GM18511 (cell line): ENCODE measurements around the gene C2orf92.
A peak's percentile ranks its signal among the peaks of the same experiment; 100 is the strongest.

Experiments used
- ATAC-seq: cut with Tn5 transposase; IDR thresholded peaks from one replicate; pipeline ENCODE4 v1.9.1; 2021; ENCODE audit warnings: mild to moderate bottlenecking, moderate library complexity; ENCODE audit not compliant: unreplicated experiment

C2orf92 gene

DNA sequence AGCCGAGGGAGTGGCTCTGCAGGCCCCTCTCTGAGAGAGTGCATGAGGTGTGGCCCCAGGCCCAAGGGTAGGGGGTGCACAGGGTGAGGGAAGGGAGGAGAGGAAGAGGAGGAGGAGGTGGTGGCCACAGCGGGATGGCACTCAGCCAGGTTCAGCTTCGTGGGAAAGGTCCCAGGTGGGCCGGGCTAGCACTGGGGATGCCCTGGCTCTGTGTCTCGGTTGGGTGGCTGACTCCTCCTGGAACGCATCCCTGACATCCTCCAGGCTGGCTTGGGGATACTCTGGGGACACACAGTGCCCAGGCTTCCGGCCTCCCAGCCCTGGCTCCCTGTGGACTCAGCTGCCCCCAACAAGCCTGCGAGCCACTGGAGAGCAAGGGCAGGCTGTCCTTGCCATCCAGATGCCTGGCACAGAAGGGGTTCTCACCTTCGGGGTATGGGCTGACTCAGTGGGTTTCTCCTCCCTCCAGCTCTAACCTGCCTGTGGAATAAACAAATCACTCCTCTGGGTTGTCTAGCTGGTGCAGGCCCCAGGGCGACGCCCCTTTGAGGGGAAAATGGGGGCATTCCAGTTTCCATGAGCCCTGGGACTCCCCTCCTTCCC lies 43.3 kb downstream of the C2orf92 start:
- ATAC-seq = no peak

DNA sequence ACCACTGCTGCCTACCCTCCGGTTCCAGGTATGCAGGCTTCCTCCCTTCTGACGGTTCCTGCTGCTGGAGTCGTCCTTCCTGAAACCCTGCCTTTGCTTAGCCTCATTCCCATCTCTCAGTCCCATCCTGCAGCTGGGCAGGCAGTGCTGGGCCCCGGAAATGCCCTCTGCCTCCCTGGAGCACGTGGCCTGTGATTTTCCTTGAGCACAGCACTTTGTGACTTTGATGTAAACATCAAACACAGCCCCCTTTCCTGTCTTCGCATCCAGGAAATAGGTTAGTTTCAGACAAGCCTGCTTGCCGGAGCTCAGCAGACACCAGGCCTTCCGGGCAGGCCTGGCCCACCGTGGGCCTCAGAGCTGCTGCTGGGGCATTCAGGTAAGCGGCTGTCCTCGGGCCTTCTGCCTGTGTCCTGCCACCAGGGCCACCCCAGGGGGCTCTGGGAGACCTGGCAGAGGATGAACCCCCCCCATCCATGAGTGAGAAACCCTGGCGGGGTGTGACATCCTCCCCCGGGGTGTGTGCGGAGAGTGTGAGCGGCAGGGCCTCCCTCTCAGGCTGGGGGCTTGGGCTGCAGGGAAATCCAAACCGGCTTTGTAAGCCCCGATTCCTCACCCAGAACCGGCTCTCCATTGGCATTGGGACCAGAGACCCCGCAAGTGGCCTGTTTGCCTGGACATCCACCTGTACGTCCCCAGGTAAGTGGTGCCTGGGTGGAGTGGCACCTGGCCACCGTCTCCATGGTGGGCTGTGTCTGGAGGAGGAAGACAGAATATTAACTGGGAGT lies 44.0 kb downstream of the C2orf92 start, which contains the start of gene ZAP70:
TSS of gene ZAP70 (plus strand) at position 281 of the 788 bp plus-strand sequence. CDS start 10,461 bp downstream, outside the sequence.
- no peak for ATAC-seq

DNA sequence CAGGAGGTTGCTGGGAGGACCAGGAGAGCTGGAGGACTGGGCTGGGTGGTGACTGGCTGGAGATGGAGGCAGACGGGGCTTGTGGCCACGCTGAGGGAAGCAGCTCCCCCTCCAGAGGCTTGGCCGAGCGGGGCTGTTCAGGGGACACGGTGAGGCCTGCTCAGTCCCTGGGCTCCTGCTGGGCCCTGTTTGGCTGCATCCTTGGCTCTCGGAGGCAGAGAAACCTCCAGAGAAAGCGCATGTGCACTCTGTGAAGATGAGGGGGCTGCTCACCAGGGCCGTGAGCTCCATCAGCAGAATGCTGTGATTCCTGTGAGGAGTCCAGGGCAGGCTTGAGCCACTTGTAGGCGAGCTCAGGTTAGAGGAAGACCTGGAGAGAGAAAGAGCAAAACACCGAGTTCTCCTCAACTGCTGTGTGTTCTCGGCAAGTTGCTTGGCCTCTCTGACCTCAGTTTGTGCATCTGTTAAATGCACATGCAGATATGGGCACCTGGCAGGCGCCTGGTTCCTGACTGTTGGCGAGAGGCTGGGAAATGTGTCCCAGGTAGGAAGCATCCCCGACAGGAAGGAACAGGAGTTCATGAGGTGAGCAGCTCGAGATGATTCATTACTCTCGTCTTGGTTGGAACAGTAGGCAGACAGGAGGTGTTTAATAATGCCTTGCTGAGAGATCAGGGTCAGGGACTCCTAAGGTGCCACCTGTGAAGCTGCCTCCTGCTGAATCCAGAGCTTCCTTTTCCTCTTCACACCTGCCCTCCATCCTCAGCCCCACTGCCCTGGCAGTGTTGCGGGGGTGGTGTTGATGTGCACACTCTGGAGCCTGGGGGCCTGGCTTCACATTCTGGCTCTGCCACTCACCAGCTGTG lies 44.8 kb downstream of the C2orf92 start:
- no peak for ATAC-seq

DNA sequence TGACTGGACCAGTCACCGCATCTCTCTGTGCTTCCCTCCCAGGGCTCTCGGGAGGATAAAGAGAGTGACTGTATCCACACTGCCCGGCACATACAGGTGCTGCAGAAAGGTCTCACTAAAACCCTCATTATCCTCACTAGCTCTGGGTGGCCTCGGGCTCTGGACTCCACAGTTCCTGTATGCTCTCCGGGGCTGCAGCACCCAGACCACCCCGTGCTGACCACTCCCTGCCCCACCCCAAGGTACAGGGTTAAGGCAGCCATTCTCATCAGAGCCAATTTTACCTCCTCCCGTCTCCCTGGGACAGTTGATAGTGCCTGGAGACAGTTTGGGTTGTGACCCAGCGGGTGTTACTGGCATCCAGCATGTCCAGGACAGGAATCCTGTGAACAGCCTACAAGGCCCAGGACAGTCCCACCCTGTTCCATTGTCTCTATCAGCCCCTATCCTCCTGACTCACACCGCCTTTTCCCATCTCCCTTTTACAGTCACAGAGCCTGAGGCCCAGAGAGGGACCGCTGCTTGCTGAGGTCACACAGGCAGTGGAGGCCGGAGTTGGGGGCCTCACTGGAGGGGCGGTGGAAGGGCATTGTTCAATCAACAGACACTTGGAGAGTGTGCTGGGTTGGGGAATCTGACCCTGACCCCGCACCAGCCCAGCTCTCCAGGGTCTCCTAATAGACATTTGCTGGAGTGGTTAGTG lies 45.6 kb downstream of the C2orf92 start:
- no peak for ATAC-seq

DNA sequence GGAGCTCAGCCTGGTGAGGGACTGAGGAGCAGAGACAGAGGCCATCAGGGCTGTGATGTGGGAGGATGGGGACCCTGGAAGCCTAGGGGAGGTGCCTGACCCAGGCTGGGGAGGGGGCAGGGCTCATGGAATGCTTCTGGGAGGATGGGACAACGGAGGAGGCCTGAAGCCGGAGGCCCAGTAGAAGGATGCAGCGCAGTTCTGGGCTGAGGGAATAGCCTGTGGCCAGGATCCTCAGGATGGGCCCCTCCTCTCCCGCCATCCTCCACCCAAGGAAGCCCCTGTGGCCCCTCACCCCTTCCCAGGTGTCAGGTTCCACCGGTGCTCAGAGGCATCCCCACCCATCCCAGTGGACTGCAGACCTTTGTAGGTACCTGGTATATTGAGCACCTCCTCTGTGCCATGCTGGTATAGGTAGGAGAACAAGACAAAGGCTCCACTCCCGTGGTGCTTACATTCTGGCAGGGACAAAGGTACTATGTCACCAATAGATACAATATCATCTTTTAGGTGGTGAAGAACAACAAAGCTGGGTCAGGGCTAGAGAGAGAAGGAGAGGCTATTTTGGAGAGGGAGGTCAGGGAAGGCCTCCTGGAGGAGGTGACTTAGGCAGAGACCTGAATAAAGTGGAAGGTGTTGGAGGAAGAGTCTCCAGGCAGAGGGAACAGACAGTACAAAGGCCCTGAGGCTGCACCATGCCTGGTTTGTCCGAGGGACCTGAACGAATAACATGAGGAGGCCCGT lies 46.6 kb downstream of the C2orf92 start:
- no peak for ATAC-seq

DNA sequence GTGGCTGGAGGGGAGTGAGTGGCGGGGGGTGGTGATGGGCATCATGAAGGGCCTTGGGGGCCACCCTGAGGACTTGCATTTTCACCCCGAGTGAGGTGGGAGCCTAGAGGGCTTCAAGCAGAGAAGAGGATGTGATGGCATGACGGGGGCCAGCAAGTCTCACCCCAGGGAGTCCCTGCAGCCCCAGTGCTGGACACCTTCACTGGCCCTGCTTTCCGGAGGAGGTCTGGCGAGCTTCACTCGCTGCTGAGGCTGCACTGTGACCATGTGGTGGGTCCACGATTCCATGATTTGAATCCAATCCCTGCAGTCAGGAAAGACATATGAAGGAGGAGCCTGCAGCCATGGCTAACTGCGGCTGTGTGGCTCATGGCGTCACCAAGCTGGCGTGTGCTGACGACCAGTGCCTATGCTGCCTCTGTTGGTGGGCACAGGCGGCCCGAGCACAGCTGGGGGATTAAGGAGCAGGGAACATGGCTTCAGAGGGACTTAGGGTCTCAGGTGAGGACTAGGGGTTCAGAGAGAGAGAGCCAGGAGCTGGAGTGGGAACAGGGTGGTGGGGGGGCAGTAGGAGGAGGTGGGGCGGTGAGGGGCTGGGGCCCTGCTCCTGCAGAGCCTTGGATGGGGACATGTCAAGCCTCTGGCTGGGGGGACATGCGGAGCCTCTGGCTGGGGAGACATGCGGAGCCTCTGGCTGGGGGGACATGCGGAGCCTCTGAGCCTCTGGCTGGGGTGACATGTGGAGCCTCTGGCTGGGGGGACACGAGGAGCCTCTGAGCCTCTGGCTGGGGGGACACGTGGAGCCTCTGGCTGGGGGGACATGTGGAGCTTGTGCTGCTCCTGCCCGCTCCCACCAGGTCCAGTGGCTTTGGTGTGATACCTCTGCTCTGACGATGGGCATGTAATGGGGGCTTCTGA lies 47.4 kb downstream of the C2orf92 start:
- ATAC-seq = no peak

DNA sequence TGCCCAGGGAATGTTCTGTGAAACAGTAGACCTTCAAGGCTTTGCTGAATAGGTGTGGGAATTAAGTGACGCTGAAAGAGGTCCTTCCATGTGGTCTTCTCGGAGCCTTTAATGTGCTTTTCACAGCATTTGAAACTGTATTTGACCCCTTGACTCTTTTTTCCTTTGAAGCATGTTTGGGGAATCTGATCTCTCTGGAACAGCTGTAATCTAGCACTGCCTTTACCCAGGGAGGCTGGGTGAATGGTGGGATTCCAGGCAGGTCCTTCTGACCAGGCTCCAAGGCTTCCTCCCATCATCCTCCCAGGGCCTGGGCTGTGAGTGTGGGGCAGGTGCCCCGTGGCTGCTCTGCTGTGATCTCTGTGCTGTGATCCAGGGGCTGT lies 48.1 kb downstream of the C2orf92 start:
- no peak for ATAC-seq

DNA sequence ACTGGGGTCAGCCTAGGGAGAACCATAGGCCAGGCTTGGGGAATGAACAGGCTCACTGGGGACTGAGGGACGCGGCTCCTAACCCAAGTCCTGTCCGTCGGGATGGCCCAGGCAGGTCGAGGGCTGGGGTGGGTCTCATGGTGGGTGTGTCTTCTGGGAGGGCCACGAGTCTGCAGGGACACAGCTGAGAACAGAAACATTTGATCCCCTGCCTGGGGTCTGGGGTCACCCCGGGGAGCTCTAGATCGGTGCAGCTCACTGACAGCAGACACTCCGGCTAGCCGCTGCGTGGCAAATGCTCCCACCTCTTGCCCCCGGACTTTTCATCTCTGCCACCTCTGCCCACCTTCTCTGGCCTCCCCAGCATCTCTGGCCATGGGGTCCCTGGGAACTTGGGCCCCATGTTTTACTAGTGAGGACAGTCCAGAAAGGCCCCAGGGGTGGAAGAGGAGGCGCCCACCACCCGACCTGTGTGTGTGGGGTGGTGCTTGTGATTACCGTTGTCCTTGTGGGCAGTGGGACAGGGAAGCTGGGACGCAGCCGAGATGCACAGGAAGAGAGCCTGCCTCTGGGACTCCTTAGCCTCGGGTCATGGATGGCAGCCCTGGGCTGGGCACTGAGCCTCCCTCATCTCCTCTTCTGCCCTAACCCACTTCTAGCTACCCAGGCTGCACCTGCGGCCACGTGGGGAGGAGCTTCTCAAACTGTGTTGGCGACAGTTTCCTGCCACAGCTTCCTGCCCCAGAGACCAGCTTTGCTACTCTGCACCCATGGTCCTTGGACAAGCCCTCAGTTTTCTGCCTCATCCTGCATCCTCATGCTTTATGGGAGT lies 48.8 kb downstream of the C2orf92 start:
- ATAC-seq = peak; percentile 75

DNA sequence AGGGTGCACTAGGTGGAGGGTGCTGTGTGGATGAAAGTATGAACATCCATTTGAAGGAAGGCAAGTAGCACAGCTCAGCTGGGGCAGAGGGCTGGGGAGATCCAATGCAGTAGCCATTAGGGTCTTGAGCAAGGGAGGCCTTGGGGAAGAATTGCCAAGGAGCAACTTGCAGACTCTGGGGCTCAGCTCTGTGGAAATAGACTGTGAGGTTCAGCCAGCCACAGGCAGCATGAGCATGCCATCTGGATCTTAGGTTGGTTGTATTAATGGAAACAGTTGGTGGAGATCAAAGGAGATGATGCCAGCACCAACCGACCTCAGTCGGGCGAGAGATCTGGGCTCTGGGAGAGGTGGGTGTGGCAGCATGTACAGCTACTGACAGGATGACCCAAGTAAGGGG lies 49.4 kb downstream of the C2orf92 start:
- ATAC-seq = peak; percentile 30

DNA sequence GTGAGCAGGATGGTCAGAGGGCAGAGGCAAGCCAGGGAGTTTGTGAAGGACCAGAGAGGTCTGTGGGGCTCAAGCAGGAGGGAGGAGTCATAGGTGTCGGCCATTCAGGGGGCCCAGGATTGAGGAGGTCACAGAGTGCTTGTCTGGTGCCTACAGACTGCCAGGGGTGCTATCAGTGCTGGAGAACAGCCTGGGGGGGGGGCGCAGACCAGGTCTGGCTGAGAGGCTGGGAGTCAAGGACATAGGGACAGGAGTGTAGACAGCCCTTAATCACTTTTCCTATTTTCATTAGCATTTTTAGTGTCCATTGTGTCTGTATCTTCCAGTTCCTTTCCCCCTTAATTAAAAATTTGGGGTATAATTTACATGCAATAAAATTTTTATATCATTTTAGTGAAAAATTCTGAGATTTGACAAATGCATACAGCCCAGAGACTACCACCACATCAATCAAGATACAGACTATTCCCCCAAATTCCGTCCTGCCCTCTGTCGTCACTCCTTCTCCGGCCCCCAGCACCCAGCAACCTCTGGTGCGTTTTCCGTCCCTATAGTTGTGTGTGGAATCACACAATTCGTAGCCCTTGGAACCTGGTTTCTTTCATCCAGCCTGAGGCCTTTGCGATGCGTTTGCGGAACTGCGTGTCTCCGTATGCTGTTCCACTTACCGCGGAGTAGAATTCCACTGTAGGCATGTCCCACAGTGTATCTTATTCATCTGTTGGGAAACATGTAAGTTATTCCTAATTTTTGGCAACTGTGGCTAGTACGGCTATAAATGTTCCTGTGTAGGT lies 50.0 kb downstream of the C2orf92 start:
- no peak for ATAC-seq

DNA sequence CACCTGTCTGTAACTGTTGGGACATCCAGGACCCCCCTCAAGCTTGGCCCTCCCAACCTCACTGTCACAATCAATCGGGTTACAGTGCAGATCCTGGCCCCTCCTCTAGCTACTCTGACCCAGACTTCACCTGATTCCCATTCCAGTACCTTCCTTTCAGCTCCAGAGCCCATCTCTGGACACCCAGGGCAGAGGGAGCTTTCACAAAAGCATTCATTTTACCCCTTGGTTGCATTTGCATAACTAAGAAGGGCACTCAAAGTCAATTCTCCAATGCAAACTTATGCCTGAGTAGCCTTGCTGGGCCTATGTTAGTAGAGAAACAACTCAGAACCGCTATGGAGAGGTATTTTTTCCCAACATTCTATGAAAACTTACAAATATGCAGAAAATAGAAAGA lies 51.2 kb downstream of the C2orf92 start:
- ATAC-seq = no peak

DNA sequence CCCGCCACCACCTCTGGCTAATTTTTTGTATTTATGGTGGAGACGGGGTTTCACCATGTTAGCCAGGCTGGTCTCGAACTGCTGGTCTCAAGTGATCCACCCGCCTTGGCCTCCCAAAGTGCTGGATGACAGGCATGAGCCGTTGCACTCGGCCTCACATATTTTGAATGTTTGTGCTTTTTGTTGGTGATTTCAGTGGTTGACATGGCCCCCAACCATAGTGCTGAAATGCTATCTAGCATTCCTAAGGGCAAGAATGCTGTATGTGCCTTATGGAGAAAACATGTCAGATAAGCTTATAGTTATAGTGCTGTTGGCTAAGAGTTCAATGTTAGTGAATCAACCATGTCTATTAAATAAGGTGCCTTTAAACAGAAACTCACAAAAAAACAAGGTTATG lies 52.7 kb downstream of the C2orf92 start:
- ATAC-seq = no peak

DNA sequence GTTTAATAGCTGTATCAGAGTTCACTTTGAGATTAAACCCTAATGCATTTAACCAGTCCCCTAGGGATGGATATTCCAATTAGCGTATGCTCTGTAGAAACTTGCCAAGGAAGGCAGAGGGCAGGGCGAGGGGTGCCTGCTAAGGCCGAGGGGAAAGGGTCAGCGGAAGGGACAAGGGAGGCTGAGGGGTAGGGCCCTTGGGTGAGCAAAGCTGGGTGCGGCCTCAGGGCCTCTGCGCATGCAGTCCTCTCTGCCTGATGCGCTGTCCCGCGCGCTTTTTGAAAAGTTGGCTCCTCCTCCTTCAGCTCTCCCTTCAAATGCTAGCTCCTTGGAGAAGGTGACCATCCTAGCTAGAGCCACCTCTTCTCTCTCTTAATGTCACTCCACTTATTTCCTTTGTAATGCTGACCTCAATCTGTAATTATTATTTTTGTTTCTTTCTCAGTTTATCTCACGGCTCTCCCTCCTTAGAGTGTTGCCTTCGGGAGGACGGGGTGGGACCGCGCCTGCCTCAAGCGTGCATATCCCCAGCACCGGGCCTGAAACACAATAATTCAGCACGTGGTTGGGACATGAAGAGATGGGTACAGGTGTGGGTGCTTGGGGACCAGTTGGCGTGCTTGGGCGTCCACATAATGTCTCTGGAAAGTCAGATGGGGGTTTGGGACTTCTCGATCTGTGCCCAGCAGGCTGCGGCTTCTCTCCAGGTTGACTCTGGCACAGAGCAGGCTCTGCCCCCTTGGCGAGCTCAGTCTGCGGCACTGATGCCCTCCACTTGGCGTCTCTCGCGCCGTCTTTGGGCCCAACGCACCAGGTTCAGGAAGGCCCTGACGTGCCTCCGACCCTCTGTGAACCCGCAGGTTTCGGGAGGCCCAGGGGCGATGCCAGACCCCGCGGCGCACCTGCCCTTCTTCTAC lies 53.9 kb downstream of the C2orf92 start:
- no peak for ATAC-seq

DNA sequence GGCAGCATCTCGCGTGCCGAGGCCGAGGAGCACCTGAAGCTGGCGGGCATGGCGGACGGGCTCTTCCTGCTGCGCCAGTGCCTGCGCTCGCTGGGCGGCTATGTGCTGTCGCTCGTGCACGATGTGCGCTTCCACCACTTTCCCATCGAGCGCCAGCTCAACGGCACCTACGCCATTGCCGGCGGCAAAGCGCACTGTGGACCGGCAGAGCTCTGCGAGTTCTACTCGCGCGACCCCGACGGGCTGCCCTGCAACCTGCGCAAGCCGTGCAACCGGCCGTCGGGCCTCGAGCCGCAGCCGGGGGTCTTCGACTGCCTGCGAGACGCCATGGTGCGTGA lies 54.5 kb downstream of the C2orf92 start:
- ATAC-seq = no peak

DNA sequence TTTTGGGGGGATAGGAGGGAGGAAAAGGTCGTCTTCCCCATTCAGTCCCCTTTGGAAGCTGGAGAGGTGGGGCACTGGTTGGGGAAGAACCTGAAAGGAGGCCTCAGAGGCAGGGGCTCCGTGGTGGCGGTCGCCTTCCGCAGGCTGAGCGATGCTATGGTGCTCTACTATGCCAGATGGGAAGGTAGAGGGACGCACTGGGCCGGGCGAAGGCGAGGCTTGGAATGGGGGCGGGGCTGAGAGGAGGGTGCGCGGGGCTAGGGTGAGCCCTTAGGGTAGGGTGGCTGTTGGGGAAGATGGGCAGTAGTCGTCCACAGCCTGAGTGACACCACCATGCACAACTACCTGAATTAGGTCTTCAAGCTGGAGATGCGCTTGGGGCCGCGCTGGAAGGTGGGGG lies 55.0 kb downstream of the C2orf92 start:
- no peak for ATAC-seq

DNA sequence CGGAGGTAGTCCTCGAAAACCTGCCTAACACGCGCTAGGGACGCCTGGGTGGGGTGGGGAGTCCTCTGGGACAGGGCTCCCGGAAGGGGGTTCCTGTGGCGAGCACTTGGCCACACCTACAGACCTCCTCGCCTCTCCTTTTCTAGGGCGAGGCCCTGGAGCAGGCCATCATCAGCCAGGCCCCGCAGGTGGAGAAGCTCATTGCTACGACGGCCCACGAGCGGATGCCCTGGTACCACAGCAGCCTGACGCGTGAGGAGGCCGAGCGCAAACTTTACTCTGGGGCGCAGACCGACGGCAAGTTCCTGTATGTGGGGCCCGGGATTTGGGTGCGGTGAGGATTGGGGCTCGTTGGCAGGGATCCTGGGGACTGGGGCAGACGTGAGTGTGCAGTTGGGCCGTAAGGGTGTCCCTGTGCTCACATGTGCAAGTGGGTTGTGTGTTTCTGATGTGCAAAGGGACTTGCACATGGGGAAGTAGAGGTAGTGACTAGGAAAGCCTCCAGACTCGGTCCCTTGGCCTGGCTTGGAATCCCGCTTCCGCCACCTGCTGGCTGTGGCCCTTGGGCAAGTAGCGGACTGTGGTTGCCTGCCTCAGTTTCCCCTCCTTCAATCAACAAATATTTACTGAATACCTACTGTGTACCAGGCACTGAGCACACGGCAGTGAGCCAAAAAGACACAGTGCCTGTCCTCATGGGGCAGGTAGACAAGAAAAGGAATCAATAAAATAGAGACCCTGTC lies 55.6 kb downstream of the C2orf92 start:
- no peak for ATAC-seq
